ENCODE data around the gene TRAPPC11.

Gene TRAPPC11

DNA sequence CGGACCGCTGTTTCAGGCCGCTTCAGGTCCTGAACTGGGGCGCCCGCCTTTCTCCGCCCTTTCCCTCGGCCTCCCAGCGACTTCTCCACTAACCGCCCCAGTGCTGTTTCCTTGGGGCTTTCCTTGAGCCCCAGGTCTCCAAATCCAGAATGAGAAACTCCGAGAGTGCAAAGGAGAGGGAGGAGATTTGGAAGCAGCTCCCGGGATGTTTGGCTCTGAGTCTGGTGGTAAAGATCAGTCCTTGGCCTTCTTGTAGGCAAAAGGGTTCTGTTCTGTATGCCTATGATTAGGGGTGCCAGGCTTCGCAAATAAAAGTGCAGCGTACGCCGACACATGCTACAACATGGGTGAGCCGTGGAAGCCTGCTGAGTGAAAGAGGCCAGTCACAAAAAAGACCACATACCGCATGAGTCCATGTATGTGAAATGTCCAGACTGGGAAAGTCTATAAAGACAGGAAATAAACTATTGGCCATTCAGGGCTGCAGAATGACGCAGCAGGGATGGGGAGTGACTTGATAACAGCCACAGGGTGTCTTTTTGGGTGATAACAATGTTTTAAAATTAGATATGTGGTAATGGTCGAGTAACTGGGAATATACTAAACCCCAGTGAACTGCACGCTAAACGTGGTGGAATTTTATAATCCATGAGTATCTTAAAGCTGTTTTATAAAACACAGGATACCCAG, 99.8 kb downstream of the TRAPPC11 start:
- H3K4me3 ChIP-seq (ENCODE audit: low read depth, low read length): no peak overlapping the region
- in situ Hi-C loops (cut with HindIII; ENCODE audit: low sequenced_read_pairs): no loop called here
- no peak for DNase-seq (ENCODE audit: low read depth, low spot score)
- TF ChIP-seq, protein P1, sequence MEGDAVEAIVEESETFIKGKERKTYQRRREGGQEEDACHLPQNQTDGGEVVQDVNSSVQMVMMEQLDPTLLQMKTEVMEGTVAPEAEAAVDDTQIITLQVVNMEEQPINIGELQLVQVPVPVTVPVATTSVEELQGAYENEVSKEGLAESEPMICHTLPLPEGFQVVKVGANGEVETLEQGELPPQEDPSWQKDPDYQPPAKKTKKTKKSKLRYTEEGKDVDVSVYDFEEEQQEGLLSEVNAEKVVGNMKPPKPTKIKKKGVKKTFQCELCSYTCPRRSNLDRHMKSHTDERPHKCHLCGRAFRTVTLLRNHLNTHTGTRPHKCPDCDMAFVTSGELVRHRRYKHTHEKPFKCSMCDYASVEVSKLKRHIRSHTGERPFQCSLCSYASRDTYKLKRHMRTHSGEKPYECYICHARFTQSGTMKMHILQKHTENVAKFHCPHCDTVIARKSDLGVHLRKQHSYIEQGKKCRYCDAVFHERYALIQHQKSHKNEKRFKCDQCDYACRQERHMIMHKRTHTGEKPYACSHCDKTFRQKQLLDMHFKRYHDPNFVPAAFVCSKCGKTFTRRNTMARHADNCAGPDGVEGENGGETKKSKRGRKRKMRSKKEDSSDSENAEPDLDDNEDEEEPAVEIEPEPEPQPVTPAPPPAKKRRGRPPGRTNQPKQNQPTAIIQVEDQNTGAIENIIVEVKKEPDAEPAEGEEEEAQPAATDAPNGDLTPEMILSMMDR (IDR thresholded peaks at IDR 0.05; ENCODE audit: low read depth, low read length): no peak

- in situ Hi-C loops (cut with HindIII; ENCODE audit: low sequenced_read_pairs): no loop called here
- DNase-seq (ENCODE audit: low read depth, low spot score): no peak
- TF ChIP-seq, protein P1 (IDR thresholded peaks at IDR 0.05; ENCODE audit: low read depth, low read length): no peak
- H3K4me3 ChIP-seq (ENCODE audit: low read depth, low read length): no peak overlapping the region
Measured at GRCh38 chr4:183760326-183760725, 101.2 kb downstream of the TRAPPC11 start.

Data from astrocyte of the spinal cord (primary cell).